CD4-positive, alpha-beta memory T cell (primary cell): ENCODE measurements around the gene ST8SIA1. TPM values are rescaled to one million over a fixed set of nuclear protein-coding genes. Genes with fewer than 3 reads are reported as not detected.

Experiments used
- CTCF ChIA-PET: fragments of 350-600 bp; sonication (Branson Sonifier 250); formaldehyde crosslinking; loops from one replicate; lab custom pipeline; 2021; ENCODE audit warnings: inconsistent platforms; ENCODE audit not compliant: partially characterized antibody; lab: Charles Lee
- POLR2A ChIA-PET: fragments of 350-600 bp; sonication (Branson Sonifier 250); formaldehyde crosslinking; loops from one replicate; lab custom pipeline; 2021; ENCODE audit not compliant: partially characterized antibody; lab: Charles Lee
- DNase-seq, 5 donors: peaks; one replicate each; pipeline versions ENCODE4 v3.0.0 to v3.0.0-alpha.2; 2020 to 2022; ENCODE audit warnings: mixed read lengths in 1 of 5
- H3K27ac ChIP-seq: one replicate; pipeline ENCODE4 v1.7.0; 2013; ENCODE audit warnings: low read depth, low read length
- H3K27me3 ChIP-seq: 2 replicates; pipeline ENCODE4 v1.7.0; 2013; ENCODE audit warnings: mild to moderate bottlenecking, low read length, moderate library complexity; ENCODE audit not compliant: insufficient read depth
- H3K36me3 ChIP-seq: 2 replicates; pipeline ENCODE4 v1.7.0; 2013; ENCODE audit warnings: mild to moderate bottlenecking, low read length, moderate library complexity; ENCODE audit not compliant: insufficient read depth
- H3K4me1 ChIP-seq: 2 replicates; pipeline ENCODE4 v1.7.0; 2013; ENCODE audit warnings: mild to moderate bottlenecking, low read length, moderate library complexity; ENCODE audit not compliant: insufficient read depth
- H3K4me3 ChIP-seq, 2 donors: one replicate each; pipeline ENCODE4 v1.7.0; 2013; ENCODE audit warnings: low read length in 2 of 2, mild to moderate bottlenecking in 1 of 2
- H3K9me3 ChIP-seq, 2 donors: one replicate each; pipeline ENCODE4 v1.7.0; 2013; ENCODE audit warnings: low read length in 2 of 2, control low read depth in 1 of 2; ENCODE audit not compliant: control insufficient read depth in 1 of 2
- H3K27ac Mint-ChIP-seq, 7 donors: one replicate each; pipeline ENCODE4 v1.8.0; 2020 to 2021; ENCODE audit warnings: mixed read lengths in 7 of 7, mild to moderate bottlenecking in 6 of 7, inconsistent platforms in 3 of 7, moderate library complexity in 3 of 7
- H3K27me3 Mint-ChIP-seq, 2 donors: one replicate each; pipeline ENCODE4 v1.8.0; 2020 to 2021; ENCODE audit warnings: mixed read lengths in 2 of 2
- H3K36me3 Mint-ChIP-seq, 2 donors: one replicate each; pipeline ENCODE4 v1.8.0; 2020 to 2021; ENCODE audit warnings: mixed read lengths in 2 of 2, inconsistent platforms in 1 of 2, mild to moderate bottlenecking in 1 of 2
- H3K4me1 Mint-ChIP-seq, 4 donors: one replicate each; pipeline ENCODE4 v1.8.0; 2020 to 2021; ENCODE audit warnings: mixed read lengths in 4 of 4, mild to moderate bottlenecking in 1 of 4
- H3K4me3 Mint-ChIP-seq, 8 donors: one replicate each; pipeline ENCODE4 v1.8.0; 2020 to 2021; ENCODE audit warnings: mixed read lengths in 8 of 8, mild to moderate bottlenecking in 7 of 8, moderate library complexity in 6 of 8, inconsistent platforms in 3 of 8
- H3K9me3 Mint-ChIP-seq, 8 donors: one replicate each; pipeline ENCODE4 v1.8.0; 2020 to 2021; ENCODE audit warnings: mixed read lengths in 8 of 8, mild to moderate bottlenecking in 5 of 8, inconsistent platforms in 3 of 8, moderate library complexity in 1 of 8
- intact Hi-C: fragments of 100-400 bp; cut with micrococcal nuclease; formaldehyde crosslinking; loops from one replicate; pipeline ENCODE4 v1.15.1; 2023
- polyA plus RNA-seq, 2 donors: library from polyadenylated mRNA; unstranded; fragments of 300-500 nt; fragmentation: Illumina TruSeq; gene quantifications; one replicate each; pipeline ENCODE4 v1.2.3, GENCODE V29; 2021
- total RNA-seq, 2 experiments: library from RNA; stranded (reverse); gene quantifications; one replicate each; pipeline ENCODE4 v1.2.3, GENCODE V29; 2021

ST8SIA1 gene
- total and polyA plus RNA-seq, 4 experiments from 2014 or later: 3.8 to 53.6 (median 29.6) TPM

DNA sequence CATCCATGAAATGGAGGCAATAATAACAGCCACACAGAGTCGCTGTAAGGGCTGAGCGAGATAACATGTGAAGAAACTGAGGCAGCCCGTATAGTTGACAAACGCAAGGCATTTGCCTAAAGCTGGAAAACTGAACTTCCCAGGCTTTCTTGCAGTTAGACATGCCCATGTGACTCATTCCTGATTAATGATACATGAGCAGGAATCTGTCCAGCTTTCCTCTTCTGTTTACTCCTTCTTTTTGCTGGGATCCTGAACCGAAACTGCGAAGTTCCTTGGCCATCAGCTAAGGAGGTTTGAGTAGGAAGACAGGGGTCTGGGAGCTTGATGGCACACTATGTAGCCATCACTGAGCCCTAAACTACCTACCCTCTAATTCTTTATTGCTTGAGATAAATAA, 52.2 kb downstream of the ST8SIA1 start:
- no peak overlapping the region for H3K27ac Mint-ChIP-seq
- no peaks in the 10 kb centered on the region for H3K27me3 Mint-ChIP-seq
- H3K36me3 Mint-ChIP-seq: peaks cover 42 to 47% of the 10 kb centered on the region in 2 donors
- H3K4me1 Mint-ChIP-seq: peaks cover 4 to 15% (median 8%) of the 10 kb centered on the region in 4 donors
- POLR2A ChIA-PET: no interaction called here
- Histone ChIP-seq H3K9me3 (no peaks in the 10 kb centered on the region), H3K27ac (no peak overlapping the region), H3K27me3 (no peaks in the 10 kb centered on the region), H3K36me3 (no peaks in the 10 kb centered on the region), H3K4me1 (no peaks in the 10 kb centered on the region), H3K4me3 (no peak overlapping the region)
- CTCF ChIA-PET: interaction anchor here (2.3 kb wide), 1 partner anchor 53 kb away, joined by 8 read pairs; no protein-coding TSS in a partner anchor
- H3K4me3 Mint-ChIP-seq: no peak overlapping the region
- no peak for DNase-seq
- intact Hi-C loops: no loop called here
- no peaks in the 10 kb centered on the region for H3K9me3 Mint-ChIP-seq

DNA sequence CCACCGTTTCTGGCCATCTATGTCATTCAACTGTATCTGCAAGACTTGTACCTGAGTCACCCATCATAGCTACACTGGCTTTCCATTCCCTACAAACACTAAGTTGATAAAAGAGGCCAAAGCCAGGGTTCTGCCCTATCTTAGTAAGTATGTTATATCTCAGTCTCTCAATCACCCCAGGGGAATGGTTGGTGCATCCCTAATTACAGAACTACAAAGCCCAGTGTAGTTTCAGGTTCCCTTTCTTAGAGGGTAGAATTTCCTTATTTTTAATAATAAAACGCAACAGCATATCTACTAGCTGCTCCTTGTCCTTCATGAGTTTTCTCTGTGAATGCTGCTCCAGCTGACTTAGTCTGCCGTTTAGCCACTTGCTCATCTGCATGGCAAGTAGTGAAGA, 57.6 kb downstream of the ST8SIA1 start:
- peaks cover 3 to 10% (median 6%) of the 10 kb centered on the region in 4 donors for H3K4me1 Mint-ChIP-seq
- peak overlapping the region in 1 of 7 donors; percentile 53 for H3K27ac Mint-ChIP-seq
- H3K9me3 Mint-ChIP-seq: no peaks in the 10 kb centered on the region
- H3K4me1 ChIP-seq: no peaks in the 10 kb centered on the region
- no peak overlapping the region for H3K4me3 ChIP-seq
- POLR2A ChIA-PET: no interaction called here
- CTCF ChIA-PET: no interaction called here
- H3K36me3 Mint-ChIP-seq: peaks cover 33 to 42% of the 10 kb centered on the region in 2 donors
- no peaks in the 10 kb centered on the region for H3K27me3 Mint-ChIP-seq
- no peaks in the 10 kb centered on the region for H3K27me3 ChIP-seq
- intact Hi-C loops: no loop called here
- H3K9me3 ChIP-seq: no peaks in the 10 kb centered on the region
- no peak for DNase-seq
- no peak overlapping the region for H3K4me3 Mint-ChIP-seq
- no peak overlapping the region for H3K27ac ChIP-seq
- H3K36me3 ChIP-seq: no peaks in the 10 kb centered on the region

DNA sequence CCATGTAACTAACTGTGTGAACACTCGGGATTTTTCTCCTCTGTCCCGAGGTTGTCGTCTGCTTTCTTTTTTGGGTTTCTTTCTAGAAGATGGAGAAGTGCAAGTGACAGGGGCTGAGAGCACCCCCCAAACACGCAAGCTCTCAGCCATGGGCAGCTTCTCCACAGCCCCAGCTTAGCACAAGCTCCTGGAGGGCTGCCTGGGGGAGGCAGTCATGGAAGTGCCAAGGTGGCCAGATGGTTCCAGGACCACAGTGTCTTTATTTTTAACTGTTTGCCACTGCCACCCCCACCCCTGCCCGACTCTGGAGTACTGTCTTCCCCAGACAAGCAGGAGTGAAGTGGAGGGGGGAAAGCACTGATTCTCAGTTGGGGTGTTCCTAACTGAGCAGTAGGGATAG, 58.2 kb downstream of the ST8SIA1 start:
- H3K4me1 Mint-ChIP-seq: peaks cover 3 to 10% (median 6%) of the 10 kb centered on the region in 4 donors
- CTCF ChIA-PET: no interaction called here
- Histone ChIP-seq H3K4me1 (no peaks in the 10 kb centered on the region), H3K36me3 (no peaks in the 10 kb centered on the region), H3K27ac (no peak overlapping the region), H3K9me3 (no peaks in the 10 kb centered on the region), H3K4me3 (no peak overlapping the region), H3K27me3 (no peaks in the 10 kb centered on the region)
- H3K27me3 Mint-ChIP-seq: no peaks in the 10 kb centered on the region
- no peaks in the 10 kb centered on the region for H3K9me3 Mint-ChIP-seq
- H3K36me3 Mint-ChIP-seq: peaks cover 36 to 42% of the 10 kb centered on the region in 2 donors
- POLR2A ChIA-PET: no interaction called here
- intact Hi-C loops: no loop called here
- H3K27ac Mint-ChIP-seq: no peak overlapping the region
- DNase-seq: no peak
- H3K4me3 Mint-ChIP-seq: no peak overlapping the region

DNA sequence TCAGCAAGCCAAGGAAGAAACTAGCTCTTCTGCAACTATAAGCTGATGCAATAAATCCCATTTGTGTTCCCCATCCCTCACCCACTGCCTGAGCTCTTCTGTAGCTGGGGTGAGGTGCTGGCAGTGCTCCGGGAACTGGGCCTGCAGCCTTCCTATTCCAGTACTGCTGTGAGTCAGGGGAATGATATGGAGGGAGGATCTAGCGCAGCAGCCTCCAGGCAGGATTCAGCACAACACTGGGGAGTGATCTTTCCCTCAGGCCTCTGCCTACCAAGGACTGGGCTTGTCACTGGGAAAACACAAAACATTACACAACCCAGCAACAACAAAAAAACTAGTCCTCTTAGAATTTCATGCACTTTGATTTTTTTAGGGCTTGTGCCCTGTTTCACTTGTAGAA, 58.7 kb downstream of the ST8SIA1 start:
- ChIA-PET CTCF (no interaction called here), POLR2A (no interaction called here)
- peaks cover 36 to 42% of the 10 kb centered on the region in 2 donors for H3K36me3 Mint-ChIP-seq
- H3K9me3 Mint-ChIP-seq: no peaks in the 10 kb centered on the region
- DNase-seq: no peak
- no peak overlapping the region for H3K4me3 ChIP-seq
- no peaks in the 10 kb centered on the region for H3K9me3 ChIP-seq
- no peak overlapping the region for H3K27ac ChIP-seq
- intact Hi-C loops: no loop called here
- H3K4me1 Mint-ChIP-seq: peaks cover 3 to 10% (median 6%) of the 10 kb centered on the region in 4 donors
- no peak overlapping the region for H3K4me3 Mint-ChIP-seq
- no peaks in the 10 kb centered on the region for H3K27me3 ChIP-seq
- no peaks in the 10 kb centered on the region for H3K4me1 ChIP-seq
- H3K36me3 ChIP-seq: no peaks in the 10 kb centered on the region
- no peaks in the 10 kb centered on the region for H3K27me3 Mint-ChIP-seq
- H3K27ac Mint-ChIP-seq: no peak overlapping the region

DNA sequence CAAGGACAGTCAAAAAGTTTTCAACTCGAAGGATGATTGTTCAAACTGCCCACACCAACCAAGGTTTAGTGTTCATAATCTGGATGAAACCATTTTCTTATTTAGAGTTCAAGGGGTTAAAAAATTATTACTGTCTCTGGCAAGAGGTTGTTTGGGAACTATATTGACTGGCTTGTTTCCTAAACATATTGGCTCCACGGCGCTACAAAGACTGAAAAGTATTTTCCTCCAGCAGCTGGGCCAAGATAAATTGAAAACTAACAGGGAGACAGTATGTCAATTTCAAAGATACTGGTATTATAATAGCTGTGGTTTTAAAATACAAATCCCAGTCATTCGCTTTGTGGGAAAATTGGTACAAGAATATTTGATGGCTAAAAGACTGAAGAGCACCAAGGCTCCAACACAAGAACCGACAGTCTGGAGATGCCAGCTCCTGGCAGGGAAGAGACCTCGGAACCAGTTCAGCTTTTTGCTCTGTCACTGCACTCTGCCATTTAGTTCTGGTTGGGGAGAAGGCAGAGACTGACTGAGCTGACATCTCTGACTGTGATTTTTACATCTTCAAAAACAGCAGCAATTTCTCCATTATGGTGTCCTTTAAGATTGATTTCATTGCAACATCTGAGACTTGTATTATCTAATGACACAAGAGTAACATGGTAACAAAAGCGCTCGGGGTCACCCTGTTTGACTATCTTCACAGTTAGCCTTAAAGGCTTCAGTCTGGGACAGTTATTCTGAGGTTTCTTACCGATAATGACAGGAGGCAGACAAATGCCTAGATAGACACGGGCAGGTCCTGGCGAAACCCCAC, 62.0 kb downstream of the ST8SIA1 start:
- no peaks in the 10 kb centered on the region for H3K9me3 Mint-ChIP-seq
- H3K36me3 Mint-ChIP-seq: peaks cover 24 to 37% of the 10 kb centered on the region in 2 donors
- no peak overlapping the region for H3K4me3 Mint-ChIP-seq
- Histone ChIP-seq H3K4me3 (no peak overlapping the region), H3K4me1 (no peaks in the 10 kb centered on the region), H3K27ac (no peak overlapping the region), H3K27me3 (no peaks in the 10 kb centered on the region), H3K9me3 (no peaks in the 10 kb centered on the region), H3K36me3 (no peaks in the 10 kb centered on the region)
- POLR2A ChIA-PET: no interaction called here
- no peak overlapping the region for H3K27ac Mint-ChIP-seq
- DNase-seq: no peak
- intact Hi-C loops: no loop called here
- H3K4me1 Mint-ChIP-seq: peaks cover 6 to 15% (median 12%) of the 10 kb centered on the region in 4 donors
- H3K27me3 Mint-ChIP-seq: no peaks in the 10 kb centered on the region
- CTCF ChIA-PET: no interaction called here

DNA sequence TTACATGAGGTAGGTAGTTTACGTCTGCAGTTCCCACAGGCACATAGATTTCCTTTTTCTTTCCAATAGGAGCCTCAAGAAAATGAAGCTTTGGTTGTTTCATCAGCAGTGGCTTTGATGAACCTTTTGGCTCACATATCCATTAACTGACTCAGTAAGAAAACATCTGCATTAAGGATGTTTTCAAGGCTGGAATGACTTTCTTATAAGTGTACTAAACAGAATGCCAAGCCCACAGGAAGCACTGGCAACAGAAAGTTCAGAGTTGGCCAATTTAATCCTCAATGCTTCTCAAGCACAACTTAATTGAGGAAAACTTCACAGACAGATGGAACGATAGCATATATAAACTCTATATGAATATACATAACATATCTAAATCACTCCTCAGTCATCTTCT, 63.5 kb downstream of the ST8SIA1 start:
- Histone ChIP-seq H3K9me3 (no peaks in the 10 kb centered on the region), H3K27me3 (no peaks in the 10 kb centered on the region), H3K27ac (no peak overlapping the region), H3K36me3 (no peaks in the 10 kb centered on the region), H3K4me1 (no peaks in the 10 kb centered on the region), H3K4me3 (no peak overlapping the region)
- Mint-ChIP-seq H3K27me3 (no peaks in the 10 kb centered on the region), H3K4me3 (no peak overlapping the region), H3K36me3 (peaks cover 23 to 29% of the 10 kb centered on the region in 2 donors), H3K9me3 (no peaks in the 10 kb centered on the region), H3K4me1 (peaks cover 9 to 24% (median 16%) of the 10 kb centered on the region in 4 donors), H3K27ac (no peak overlapping the region)
- intact Hi-C loops: no loop called here
- no peak for DNase-seq
- ChIA-PET CTCF (no interaction called here), POLR2A (no interaction called here)

DNA sequence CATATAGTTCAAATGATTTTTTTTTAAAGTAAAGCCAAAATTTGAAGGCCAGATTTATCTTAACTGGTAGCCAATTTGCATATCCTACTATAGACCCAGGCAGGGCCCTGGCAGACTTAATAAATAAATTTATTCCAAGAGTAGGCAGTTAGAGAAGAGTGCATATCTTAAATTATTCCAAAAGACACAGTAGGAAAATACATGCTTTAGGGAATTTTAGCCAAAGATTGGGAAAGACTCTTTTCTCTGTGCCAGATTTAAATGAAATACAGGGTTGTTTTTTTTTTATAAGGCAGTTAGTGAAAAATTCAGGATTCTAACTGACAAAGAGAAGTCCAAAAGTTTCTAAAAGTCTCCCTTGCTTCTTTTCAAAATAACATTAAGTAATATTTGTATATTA, 65.5 kb downstream of the ST8SIA1 start:
- no peak for DNase-seq
- H3K27me3 Mint-ChIP-seq: no peaks in the 10 kb centered on the region
- POLR2A ChIA-PET: no interaction called here
- peaks cover 14 to 31% (median 21%) of the 10 kb centered on the region in 4 donors for H3K4me1 Mint-ChIP-seq
- no peak overlapping the region for H3K27ac ChIP-seq
- H3K4me3 ChIP-seq: no peak overlapping the region
- no peaks in the 10 kb centered on the region for H3K36me3 ChIP-seq
- H3K4me1 ChIP-seq: no peaks in the 10 kb centered on the region
- H3K9me3 ChIP-seq: no peaks in the 10 kb centered on the region
- no peaks in the 10 kb centered on the region for H3K9me3 Mint-ChIP-seq
- no peaks in the 10 kb centered on the region for H3K27me3 ChIP-seq
- no peak overlapping the region for H3K4me3 Mint-ChIP-seq
- no peak overlapping the region for H3K27ac Mint-ChIP-seq
- CTCF ChIA-PET: interaction anchor here (1.2 kb wide), 1 partner anchor 13 kb away, joined by 4 read pairs; no protein-coding TSS in a partner anchor
- intact Hi-C loops: no loop called here
- peaks cover 15 to 21% of the 10 kb centered on the region in 2 donors for H3K36me3 Mint-ChIP-seq
